Type B pancreatic cell (in vitro differentiated cells): ENCODE data around the gene RNF150. TPM values are rescaled to one million over a fixed set of nuclear protein-coding genes. Genes with fewer than 3 reads are reported as not detected.

Experiments
- DNase-seq: peaks from one replicate; pipeline ENCODE4 v3.0.0; 2021; ENCODE audit warnings: mixed read lengths; ENCODE audit not compliant: unreplicated experiment; ENCODE audit errors: extremely low spot score
- H3K27ac Mint-ChIP-seq: 2 replicates; pipeline ENCODE4 v1.8.0; 2021; ENCODE audit warnings: mild to moderate bottlenecking, mixed read lengths
- H3K27me3 Mint-ChIP-seq: 2 replicates; pipeline ENCODE4 v1.8.0; 2021; ENCODE audit warnings: mixed read lengths
- H3K36me3 Mint-ChIP-seq: 2 replicates; pipeline ENCODE4 v1.8.0; 2021; ENCODE audit warnings: mixed read lengths
- H3K4me1 Mint-ChIP-seq: one replicate; pipeline ENCODE4 v1.8.0; 2021; ENCODE audit warnings: mixed read lengths; ENCODE audit not compliant: unreplicated experiment
- H3K4me3 Mint-ChIP-seq: 2 replicates; pipeline ENCODE4 v1.8.0; 2021; ENCODE audit warnings: mild to moderate bottlenecking, mixed read lengths
- H3K9me3 Mint-ChIP-seq: 2 replicates; pipeline ENCODE4 v1.8.0; 2021; ENCODE audit warnings: mixed read lengths
- total RNA-seq: library from RNA; stranded (reverse); gene quantifications from 2 replicates; pipeline ENCODE4 v1.2.1, GENCODE V29; 2021; ENCODE audit warnings: low replicate concordance
- TF ChIP-seq, protein P1 (sequence below): fragments of 200-600 bp; sonication (generic); conservative IDR thresholded peaks from 2 replicates; pipeline ENCODE4 v1.5.0; 2021; ENCODE audit warnings: antibody characterized with exemption, mild to moderate bottlenecking

Gene RNF150
- total RNA-seq, 1 donor from 2014 or later, result 34.0 TPM

- TF ChIP-seq, protein P1, sequence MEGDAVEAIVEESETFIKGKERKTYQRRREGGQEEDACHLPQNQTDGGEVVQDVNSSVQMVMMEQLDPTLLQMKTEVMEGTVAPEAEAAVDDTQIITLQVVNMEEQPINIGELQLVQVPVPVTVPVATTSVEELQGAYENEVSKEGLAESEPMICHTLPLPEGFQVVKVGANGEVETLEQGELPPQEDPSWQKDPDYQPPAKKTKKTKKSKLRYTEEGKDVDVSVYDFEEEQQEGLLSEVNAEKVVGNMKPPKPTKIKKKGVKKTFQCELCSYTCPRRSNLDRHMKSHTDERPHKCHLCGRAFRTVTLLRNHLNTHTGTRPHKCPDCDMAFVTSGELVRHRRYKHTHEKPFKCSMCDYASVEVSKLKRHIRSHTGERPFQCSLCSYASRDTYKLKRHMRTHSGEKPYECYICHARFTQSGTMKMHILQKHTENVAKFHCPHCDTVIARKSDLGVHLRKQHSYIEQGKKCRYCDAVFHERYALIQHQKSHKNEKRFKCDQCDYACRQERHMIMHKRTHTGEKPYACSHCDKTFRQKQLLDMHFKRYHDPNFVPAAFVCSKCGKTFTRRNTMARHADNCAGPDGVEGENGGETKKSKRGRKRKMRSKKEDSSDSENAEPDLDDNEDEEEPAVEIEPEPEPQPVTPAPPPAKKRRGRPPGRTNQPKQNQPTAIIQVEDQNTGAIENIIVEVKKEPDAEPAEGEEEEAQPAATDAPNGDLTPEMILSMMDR, result no peak
- no peaks in the 10 kb centered on the region for H3K36me3 Mint-ChIP-seq
- H3K9me3 Mint-ChIP-seq, result no peaks in the 10 kb centered on the region
- no peak overlapping the region for H3K27ac Mint-ChIP-seq
- no peaks in the 10 kb centered on the region for H3K27me3 Mint-ChIP-seq
- DNase-seq, result no peak
- no peak overlapping the region for H3K4me3 Mint-ChIP-seq
- peaks cover 5% of the 10 kb centered on the region for H3K4me1 Mint-ChIP-seq
Measured at GRCh38 chr4:140924761-140925392, 208.4 kb downstream of the RNF150 start.

GRCh38 chr4:140906993-140907962 lies 226.0 kb downstream of the RNF150 start:
- peaks cover 11% of the 10 kb centered on the region for H3K36me3 Mint-ChIP-seq
- H3K27ac Mint-ChIP-seq, result no peak overlapping the region
- H3K4me3 Mint-ChIP-seq, result no peak overlapping the region
- H3K27me3 Mint-ChIP-seq, result no peaks in the 10 kb centered on the region
- no peak for DNase-seq
- H3K4me1 Mint-ChIP-seq, result peaks cover 15% of the 10 kb centered on the region
- TF ChIP-seq, protein P1, result no peak
- no peaks in the 10 kb centered on the region for H3K9me3 Mint-ChIP-seq

DNA sequence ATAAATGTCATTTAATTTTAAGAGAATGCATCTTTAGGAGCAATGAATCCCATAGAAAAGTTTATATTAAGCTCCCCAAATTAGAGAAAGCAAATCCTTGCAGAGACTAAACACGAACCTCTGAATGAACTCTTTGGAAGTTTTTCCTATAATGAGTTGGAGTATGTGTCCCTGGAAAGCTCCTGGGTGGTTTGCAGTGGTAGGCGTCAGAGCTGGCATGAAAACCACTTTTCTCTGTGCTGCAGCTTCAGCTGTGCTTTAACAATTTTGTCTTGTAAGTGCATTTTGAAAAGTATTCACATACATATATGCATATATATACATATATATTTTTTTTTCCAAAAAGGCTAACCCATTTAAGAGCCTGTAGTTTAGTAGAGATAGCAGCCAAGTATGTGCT lies 228.4 kb downstream of the RNF150 start:
- no peak overlapping the region for H3K27ac Mint-ChIP-seq
- no peak overlapping the region for H3K4me3 Mint-ChIP-seq
- TF ChIP-seq, protein P1, result no peak
- no peaks in the 10 kb centered on the region for H3K9me3 Mint-ChIP-seq
- no peaks in the 10 kb centered on the region for H3K27me3 Mint-ChIP-seq
- H3K36me3 Mint-ChIP-seq, result peaks cover 8% of the 10 kb centered on the region
- peaks cover 21% of the 10 kb centered on the region for H3K4me1 Mint-ChIP-seq
- no peak for DNase-seq

GRCh38 chr4:140903522-140904475 lies 229.5 kb downstream of the RNF150 start:
- no peak for DNase-seq
- H3K9me3 Mint-ChIP-seq, result no peaks in the 10 kb centered on the region
- no peak overlapping the region for H3K27ac Mint-ChIP-seq
- peaks cover 21% of the 10 kb centered on the region for H3K4me1 Mint-ChIP-seq
- no peaks in the 10 kb centered on the region for H3K27me3 Mint-ChIP-seq
- TF ChIP-seq, protein P1, result no peak
- peaks cover 5% of the 10 kb centered on the region for H3K36me3 Mint-ChIP-seq
- H3K4me3 Mint-ChIP-seq, result no peak overlapping the region

- H3K27ac Mint-ChIP-seq, result no peak overlapping the region
- peaks cover 4% of the 10 kb centered on the region for H3K36me3 Mint-ChIP-seq
- H3K27me3 Mint-ChIP-seq, result no peaks in the 10 kb centered on the region
- no peaks in the 10 kb centered on the region for H3K9me3 Mint-ChIP-seq
- no peak for DNase-seq
- TF ChIP-seq, protein P1, result no peak
- no peak overlapping the region for H3K4me3 Mint-ChIP-seq
- peaks cover 21% of the 10 kb centered on the region for H3K4me1 Mint-ChIP-seq
Measured at GRCh38 chr4:140901736-140902336, 231.4 kb downstream of the RNF150 start.
